GM21576 (cell line): ENCODE measurements around the gene SOX5.

Experiments
- ATAC-seq: cut with Tn5 transposase; IDR thresholded peaks from one replicate; pipeline ENCODE4 v1.9.1; 2021; ENCODE audit warnings: mild to moderate bottlenecking, moderate library complexity; ENCODE audit not compliant: unreplicated experiment

The SOX5 gene

DNA sequence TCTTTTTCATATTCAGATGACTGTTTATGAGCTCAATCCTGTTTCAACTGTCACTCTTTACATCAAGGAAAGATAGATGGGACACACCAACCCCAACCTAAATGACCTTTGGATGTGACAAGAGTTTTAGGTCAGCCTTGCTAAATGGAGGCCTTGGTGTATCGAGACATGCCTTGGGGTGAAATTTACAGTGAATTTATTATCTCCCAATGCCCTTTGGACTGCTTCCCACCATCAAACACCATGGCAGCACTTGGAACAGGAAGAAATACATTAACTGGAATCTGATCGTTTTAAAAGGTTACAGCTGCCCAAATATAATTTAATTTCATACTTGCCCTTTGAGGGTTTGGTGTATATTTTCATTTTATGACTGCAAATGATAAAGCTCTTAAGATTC, 327.6 kb downstream of the SOX5 start:
- no peak for ATAC-seq

DNA sequence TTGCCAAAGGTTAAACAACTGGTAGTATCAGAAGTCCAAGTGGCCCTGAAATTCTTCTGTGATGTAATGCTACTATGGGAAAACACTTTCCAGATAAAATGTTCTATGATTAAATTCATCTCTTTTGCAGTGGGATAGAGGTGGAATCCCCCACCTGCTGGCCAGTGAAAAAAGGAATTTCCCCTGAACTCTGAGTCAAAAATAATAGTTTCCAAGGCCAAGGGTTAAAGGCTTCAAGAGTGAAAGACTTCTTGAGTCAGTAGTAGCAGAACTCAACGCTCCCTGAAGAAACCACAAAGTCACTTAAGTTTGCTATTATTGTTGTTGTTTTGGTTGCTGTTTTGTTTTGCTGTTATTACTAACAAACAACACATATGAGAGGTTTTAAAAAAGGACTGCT, 330.8 kb downstream of the SOX5 start:
- ATAC-seq: no peak

DNA sequence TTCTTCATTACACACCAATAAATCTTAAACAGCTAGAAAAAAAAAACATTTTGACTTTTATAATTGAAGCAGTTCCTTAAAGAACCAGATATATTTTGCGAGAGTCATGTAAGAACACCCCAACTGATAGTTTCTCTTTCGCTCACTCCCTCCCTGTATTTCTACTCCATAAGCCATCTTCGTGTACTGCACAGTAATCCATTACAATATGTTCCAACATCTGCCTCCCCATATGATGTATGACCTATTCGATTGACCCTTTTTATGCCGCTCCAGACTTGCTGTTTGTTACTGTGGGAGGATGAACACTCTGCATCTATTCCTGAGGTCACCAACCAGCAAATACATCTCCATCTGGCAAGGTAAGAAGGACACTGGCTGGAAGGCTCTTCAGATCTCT, 331.7 kb downstream of the SOX5 start:
- no peak for ATAC-seq

DNA sequence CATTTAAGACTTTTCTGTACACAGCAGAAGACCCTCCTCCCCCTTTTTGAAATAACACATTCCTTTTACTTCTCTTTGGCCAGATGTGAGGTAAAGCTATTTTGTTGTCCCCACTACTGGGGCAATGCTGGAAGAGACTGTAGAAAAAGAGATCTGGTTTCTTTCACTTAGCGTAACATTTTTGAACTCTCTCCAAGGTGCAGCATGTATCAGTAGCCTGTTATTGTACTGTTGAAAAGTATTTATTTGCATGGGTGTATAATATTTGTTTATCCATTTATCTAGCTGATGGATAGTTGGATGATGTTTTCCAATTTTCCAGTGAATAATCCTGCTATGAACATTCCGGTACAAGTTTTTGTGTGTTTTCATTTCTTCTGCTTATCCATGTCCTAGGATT, 335.2 kb downstream of the SOX5 start:
- ATAC-seq: no peak

DNA sequence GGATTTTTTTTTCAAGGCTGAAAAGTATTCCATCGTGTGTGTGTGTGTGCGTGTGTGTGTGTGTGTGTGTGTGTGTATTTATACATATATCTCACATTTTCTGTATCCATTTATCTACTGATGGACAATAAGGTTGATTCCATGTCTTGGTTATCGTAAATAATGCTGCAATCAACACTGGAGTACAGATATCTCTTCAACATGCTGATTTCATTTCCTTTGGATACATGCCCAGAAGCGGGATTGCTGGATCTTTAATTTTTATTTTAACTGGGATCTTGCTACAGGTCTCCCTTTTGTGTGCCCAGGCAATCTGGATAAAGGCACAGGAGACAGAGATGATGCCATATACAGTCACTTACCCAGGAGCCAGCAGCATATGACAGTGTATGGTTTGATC, 338.1 kb downstream of the SOX5 start:
- no peak for ATAC-seq

DNA sequence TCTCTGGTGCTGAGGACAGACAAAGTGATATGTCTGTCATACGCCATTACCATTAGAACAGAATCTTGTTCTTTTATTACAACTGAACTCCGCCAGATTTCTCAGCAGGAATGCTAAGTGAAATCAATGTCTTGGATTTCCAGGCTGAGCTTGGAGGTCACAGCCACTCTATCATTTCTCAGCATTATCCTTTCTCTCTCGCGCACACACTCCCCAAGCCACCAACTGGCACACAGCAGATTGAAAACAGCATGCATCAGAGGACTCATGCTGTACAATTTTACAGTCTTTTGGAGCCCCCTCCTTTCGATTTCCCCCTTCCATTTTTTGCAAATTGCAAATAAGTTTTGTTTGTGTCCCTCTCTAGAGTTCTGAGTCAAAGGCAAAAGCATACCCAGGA, 348.6 kb downstream of the SOX5 start:
- no peak for ATAC-seq

DNA sequence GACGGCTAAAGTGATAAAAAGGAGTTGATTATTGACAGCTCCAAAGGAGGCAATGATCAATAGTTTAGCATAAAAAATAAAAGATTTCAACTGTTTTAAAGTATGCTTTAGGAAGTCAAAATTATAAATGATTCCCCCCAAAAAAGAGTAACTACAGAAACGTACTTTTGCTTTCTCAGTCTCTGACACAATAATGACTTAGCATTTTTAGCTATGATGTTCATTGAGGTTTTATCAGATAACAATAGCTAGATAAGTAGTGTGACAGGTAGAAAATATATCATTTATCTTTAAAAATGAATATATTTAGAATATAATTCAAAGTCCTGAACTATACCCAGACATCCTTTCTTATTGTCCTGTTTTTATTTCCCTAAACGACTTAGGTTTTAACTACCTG, 352.9 kb downstream of the SOX5 start:
- ATAC-seq: no peak

DNA sequence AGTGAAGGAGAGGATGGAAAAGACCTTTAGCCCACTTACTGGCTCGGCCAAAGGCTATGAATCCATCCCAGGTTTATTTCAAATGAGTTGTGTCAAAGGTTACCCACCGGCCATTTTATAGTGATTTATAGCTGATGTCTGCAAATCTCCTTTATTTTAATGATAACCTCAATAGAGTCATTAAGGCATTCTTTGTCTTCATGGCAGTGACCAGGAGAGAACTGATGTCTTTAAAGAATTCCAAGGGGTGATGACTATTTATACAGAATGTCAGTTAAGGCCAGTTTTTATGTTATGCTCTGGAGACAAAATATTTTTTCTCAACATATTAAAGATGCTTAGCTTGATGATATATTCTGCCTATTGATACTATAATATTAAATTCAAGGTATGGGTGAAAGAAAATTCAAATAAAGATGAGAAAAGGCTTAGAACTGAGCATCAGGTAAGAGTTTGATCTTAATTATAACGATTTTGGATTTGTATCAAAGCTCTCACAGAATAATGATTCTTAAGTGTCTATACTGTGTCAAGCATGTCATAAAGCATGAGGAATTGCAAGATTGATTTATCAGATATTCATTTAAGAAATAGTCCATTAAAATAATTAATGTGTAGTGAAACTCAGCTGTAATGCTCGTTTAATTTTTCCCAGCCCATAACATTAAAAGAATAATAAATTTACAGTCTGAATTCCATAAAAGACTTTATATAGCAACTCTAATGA, 361.5 kb downstream of the SOX5 start:
- ATAC-seq: no peak

DNA sequence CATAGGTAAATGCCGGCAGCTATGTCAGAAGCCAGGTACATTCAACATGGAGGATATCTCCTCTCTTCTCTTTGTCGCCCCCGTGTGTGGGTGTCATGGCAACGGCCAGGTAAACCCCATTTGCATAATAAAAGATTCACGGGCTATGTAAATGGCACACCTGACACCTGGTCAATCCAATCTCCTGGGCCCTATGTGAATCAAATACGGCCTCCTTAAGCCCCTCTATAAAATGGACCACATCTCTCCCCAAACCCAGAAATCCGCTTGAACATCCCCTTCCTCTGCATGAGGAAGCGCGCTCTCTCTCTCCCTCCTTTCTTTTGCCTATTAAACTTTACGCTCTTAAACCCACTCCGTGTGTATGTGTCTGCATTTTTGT, 363.7 kb downstream of the SOX5 start:
- no peak for ATAC-seq

DNA sequence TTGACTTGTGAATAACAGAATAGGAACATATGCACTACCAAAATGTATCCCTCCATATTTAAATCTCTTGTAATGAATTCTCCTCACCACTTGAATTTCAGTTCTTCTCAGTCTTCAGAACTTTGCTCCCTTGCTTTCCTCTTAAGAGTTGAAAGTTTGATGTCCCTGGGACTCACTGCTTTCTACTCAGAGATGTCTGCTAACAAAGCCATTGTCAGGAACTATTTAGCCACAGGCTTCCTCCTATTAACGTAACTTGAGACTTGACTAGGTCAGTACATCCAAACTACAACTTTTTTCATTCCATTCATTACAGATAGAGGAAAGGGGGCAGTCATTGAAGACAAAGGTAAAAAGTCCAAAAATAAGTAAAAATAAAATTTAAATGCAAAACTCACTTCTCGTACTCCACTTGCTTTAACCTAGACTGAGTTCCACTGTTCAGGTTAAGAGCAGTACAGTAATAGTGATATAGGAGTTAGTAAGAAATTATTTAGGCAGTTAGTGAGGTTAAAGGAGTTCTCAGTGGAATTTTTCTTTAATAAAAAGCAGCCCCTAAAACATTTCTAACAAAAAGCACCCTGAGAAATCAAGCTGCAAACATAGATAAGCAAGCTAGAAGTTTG, 364.2 kb downstream of the SOX5 start:
- no peak for ATAC-seq

DNA sequence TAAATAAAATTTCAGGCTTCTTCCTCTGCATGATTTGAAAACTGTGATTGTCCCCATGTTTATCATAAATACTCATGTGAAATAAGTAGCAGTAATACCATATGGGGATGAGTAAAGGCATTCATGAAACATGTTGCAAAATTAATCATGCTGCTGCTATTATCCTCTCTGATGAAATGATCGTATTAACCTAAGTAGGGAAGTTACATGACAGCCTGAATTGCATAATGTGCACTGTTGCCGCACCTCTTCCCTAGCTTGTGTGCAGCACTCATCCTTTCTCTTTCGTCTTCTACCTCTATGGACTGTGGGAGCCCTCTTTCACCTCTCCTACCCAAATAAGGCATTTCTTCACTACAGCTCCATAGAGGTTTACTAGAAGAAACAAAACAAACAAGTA, 367.6 kb downstream of the SOX5 start:
- ATAC-seq: no peak

DNA sequence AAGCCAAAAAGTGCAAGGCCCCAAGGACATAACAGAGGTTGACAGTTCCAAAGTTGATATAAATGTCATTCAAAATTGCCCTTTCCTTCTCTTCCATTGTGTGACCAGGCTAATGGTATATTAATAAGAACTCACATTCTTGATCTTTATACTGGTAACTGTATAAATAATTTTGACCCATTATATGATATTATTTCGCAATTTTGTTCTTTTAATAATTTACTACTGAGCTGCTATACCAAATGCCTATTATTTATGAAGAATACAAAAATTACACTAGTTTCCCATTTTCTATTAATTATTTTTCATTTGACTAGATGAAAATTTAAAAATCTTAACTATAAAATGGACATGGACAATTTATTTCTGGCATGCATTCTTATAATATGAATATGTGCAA, 370.2 kb downstream of the SOX5 start:
- ATAC-seq: no peak

DNA sequence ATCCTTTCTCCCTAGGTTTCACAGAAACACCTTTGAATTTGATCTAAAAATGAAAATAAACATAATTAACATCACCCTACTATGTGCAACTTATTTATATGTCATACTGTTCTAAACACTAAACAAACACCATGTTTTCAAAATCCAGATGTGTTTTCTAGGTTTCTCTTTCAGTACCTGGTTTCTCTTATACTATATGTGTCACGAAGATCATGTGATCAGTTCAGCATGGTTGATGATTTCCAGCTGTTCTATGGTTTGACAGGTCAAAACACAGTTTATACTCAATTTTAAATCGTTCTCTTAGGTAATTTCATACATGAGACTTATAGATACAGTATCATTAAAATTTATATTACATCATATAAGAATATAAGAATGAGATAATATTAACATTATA, 373.1 kb downstream of the SOX5 start:
- ATAC-seq: peak; percentile 94

DNA sequence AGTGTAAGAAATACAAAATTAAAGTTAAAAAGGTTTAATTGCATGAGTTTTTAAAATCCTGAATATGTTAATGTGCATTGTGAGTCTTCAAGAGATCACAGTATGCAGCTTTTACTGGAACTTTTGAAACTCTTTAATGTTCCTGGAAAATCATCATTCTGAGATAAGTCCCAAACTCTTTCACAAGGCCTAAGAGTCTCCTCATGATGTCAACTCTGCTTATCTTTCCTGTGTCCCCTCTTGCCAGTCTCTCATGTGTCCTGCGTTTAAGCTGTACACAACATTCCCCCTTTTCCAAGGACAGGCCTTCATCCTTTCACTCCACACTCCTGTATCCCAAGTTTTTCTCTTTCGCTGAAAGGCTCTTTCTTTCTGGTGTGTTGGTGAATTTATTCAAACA, 380.1 kb downstream of the SOX5 start:
- ATAC-seq: no peak

DNA sequence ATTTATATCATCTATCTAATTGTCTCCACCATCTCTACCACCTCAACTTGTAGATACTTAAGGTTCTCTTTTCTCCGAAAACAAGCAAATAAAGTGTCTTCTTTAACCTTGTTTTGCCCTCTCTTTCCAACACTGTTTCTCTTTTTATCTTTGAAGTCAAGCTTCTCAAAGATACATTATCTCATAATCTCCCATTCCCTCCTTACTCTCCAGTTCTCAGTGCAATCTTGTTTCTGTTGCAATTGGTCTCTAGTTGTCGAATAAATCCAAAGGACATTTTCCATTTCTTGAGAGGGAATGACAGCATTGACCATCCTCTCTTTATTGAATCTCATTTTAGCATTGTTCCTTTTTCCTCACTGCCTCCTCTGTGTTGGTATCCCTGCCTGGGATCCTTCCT, 383.3 kb downstream of the SOX5 start:
- ATAC-seq: no peak

DNA sequence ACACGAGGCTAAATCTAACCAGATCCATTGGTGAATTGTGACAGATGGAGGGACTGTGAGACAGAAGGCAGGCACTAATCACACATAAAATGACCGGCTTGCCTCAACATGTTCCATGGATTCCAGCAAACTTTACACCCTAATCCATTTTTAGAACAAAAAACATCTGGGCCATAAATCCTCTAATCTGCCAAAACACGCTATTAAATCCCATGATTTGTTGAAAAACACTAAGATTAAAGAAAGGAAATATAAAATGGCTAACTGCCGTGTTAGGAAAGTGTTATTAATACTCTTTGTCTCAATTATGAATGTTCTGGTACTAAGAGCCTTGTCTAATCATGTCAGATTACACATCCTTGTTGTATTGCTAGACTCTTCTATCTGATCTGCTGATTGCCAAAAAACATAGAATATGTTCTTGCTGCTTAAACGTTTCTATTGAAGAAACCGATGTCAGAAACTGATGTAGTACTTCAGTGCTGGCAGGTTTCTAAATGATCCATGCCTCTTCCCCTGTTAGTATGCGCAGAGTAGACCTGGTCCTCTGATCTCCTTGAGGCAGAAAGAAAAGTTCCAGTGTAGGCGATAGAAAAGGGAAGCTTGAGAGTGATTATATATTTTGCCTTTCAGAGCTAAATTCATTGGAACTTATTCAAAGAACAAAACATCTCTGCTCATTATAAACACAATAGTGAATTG, 384.9 kb downstream of the SOX5 start:
- no peak for ATAC-seq

DNA sequence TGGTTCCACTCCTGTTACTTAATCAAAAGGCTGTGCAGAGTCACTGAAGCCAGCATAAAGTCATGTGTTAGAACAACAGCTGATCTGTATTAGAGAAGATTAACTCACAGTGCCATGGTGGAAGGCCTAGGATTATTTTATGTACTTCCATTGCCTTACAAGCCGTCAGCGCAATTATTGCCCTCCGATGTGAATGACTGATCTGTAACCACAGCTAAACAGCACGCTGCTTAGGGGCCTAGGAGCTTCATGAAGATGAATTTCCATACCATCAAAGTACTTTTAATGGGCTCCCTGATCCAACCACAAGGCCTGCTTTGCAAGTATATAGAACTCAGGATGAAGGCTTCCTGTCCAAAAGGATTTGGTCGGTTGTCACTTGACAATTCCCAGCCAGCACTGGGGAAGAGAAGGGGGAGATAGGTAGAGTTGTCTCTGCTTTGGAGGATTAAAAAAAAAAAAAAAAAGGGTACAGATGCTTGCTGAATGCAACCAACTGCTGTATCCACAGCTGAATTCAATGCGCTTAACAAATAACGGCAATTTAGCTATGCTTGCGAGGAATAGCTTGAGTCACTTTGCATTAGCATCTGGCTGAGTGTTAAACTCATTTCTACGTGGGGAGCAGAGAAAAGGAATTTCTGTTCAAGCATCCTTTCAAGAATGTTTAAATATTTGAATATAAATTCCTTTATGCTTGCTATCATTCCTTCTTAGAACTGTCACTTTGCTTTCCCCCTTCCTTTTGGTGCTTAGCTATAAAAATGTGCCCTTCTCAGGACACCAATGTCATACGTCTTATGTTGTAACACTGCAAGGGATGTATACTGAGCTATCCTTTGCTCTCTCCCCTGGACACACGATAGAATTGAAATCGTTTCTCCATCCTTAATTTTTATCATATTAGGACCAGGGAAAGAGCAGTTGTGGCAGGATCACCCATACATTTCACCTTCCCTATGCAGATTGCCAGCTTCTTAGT, 387.8 kb downstream of the SOX5 start:
- no peak for ATAC-seq

DNA sequence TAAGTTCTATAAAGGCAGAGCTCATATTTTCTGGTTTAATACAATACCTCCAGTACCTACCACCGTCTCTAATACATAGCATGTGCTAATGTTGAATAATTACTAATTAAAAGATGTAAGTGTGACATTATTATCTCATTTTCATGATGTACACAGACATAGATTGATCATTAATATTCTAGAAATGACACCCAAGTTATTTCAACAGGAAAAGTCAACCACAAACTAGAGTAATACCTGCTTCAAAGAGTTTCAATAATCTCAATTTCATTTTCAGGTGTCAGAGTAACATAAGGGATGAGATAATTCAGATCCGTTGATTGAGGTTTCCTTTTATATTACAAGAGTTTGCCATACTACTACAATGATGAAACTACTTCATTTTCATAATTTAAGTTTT, 388.9 kb downstream of the SOX5 start:
- peak; percentile 73 for ATAC-seq

DNA sequence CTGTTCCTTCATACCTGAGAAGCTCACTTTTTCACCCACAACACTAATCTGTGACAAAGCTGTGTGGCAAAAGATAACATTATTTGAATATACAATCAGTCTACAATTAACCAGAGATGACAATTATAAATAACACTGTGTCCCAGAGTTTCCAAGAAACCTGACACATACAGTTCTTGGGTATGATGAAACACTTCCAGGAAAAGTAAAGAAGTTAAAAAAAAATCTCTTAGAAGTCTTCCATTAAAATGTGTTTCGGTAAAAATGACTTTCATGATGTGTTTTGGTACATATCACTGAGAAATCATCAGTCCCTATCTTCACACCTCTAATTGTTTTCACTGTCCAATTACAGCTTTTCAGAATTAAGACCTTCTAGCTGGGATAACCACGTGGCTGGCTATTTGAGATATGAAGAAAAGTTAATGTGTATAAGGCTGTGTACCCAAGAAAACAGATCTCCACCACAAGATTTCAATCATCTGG, 390.2 kb downstream of the SOX5 start:
- ATAC-seq: no peak

DNA sequence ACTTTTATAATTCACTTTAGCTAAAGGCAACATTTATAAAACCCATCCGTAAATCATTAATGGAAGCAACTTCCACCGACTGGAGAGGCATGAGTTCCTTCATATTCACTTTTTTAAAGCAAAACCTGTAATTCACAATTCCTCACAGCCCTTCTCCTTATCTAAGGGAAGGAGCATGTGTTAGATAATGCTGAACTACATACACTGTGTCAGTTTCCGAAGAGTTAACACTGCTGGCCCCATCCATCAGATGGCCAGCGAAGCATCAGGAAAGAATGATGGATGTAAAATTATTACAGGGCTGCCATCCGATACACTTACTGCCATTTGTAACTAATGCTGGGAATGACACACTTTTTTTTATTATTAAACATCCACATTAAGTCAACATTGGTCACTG, 392.8 kb downstream of the SOX5 start:
- no peak for ATAC-seq

DNA sequence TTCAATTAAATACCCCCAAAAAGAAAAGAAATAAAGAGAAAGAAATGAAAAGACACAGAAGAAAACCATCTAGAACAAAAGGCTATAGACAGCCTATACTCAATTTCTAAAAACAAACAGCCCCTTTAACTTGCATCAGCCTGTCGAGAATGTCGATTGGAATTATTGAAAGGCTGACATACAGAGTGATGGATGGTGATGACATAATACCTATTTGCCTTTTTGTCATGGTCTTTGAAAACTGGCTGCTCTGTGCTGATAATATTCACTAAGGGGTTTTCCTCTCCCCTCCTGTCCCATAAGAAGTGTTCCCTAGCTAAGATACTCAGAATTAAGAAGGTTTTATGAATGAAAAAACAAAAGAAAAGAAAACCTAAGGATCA, 393.7 kb downstream of the SOX5 start:
- no peak for ATAC-seq
